ENCODE data around the gene PPP1R16B. TPM values are rescaled to one million over a fixed set of nuclear protein-coding genes. Genes with fewer than 3 reads are reported as not detected.

Gene PPP1R16B
- total and polyA plus RNA-seq, 10 of the 15 experiments (the other 5 are each of a cell fraction or from before 2014, with no cell fraction given): 13.4 to 90.2 (median 66.7) TPM

- Histone ChIP-seq H3K4me1 (ENCODE audit: control insufficient read depth, insufficient read depth, low read length) (peaks cover 63% of the 10 kb centered on the region), H3K4me3 (peak overlapping the region; percentile 39; the same call in 1 of the 2 replicates), H3K79me2 (ENCODE audit: control insufficient read depth, insufficient read depth, low read length) (peaks cover 76% of the 10 kb centered on the region), H3K36me3 (ENCODE audit: control insufficient read depth in 2 of 2, insufficient read depth in 2 of 2, low read length in 1 of 2) (peaks cover 21 to 25% of the 10 kb centered on the region in 2 experiments), H3K9ac (ENCODE audit: control insufficient read depth, insufficient read depth, low read length) (no peak overlapping the region), H2AFZ (ENCODE audit: control insufficient read depth, low read depth, low read length) (no peak overlapping the region), H3K27me3 (replicated peaks in 1 of 2; ENCODE audit: control insufficient read depth in 2 of 2, insufficient read depth in 2 of 2, low read length in 1 of 2) (no peaks in the 10 kb centered on the region), H3K4me2 (ENCODE audit: control insufficient read depth, insufficient read depth) (peak overlapping the region; percentile 61), H4K20me1 (ENCODE audit: control insufficient read depth, insufficient read depth) (no peaks in the 10 kb centered on the region), H3K27ac (ENCODE audit: control insufficient read depth, insufficient read depth) (peak overlapping the region; percentile 91), H3K9me3 (replicated peaks; ENCODE audit: control insufficient read depth, insufficient read depth, low read length) (no peaks in the 10 kb centered on the region; the same call in 1 of the 3 replicates)
- ChIA-PET CTCF (interaction anchor here (1.3 to 9.6 kb wide), 6 partner anchors 18 to 51 kb away, joined by 3 to 160 read pairs (median 30); partner anchors contain the start of gene PPP1R16B), SMC1A (ENCODE audit: uncharacterized antibody, unreplicated experiment) (interaction anchor here (5.2 to 13.8 kb wide), 4 partner anchors 17 to 50 kb away, joined by 49 to 187 read pairs (median 131); partner anchors contain the start of gene PPP1R16B), POLR2A (interaction anchor here (1.1 to 6.2 kb wide), 6 partner anchors 17 to 34 kb away, joined by 3 to 93 read pairs (median 34); partner anchors contain the start of gene PPP1R16B), RAD21 (ENCODE audit: unreplicated experiment) (interaction anchor here (1.0 to 5.6 kb wide), 6 partner anchors 7 to 51 kb away, joined by 3 to 120 read pairs (median 46); partner anchors contain the start of gene PPP1R16B)
- intact Hi-C loops (cut with micrococcal nuclease; ENCODE audit: unreplicated experiment) (no loop called here), in situ Hi-C loops (cut with MboI) (no loop called here)
- BruUV-seq (replicated peaks): no TSS peak
- 45% methylated on average over 2 of the region's 2 CpGs for WGBS (ENCODE audit: insufficient coverage, insufficient replicate concordance, low lambda C conversion rate, missing lambda C conversion rate)
- ATAC-seq (no peak), DNase-seq (ENCODE audit: low read depth, low spot score) (no peak), FAIRE-seq (no peak)
- TF ChIP-seq TCF12 (IDR thresholded peaks at IDR 0.05; ENCODE audit: low read depth, low read length) (no peak), EZH2 (IDR thresholded peaks at IDR 0.05; ENCODE audit: borderline replicate concordance, control insufficient read depth, low read depth, low read length) (no peak), IKZF1 (conservative IDR thresholded peaks at IDR 0.05) (no peak), ATF7 (IDR thresholded peaks at IDR 0.05; ENCODE audit: low read depth) (no peak), SUZ12 (IDR thresholded peaks at IDR 0.05; ENCODE audit: unreplicated experiment) (no peak), SUPT20H (IDR thresholded peaks at IDR 0.05; ENCODE audit: borderline replicate concordance, control insufficient read depth, low read depth, low read length) (no peak), ATF3 (IDR thresholded peaks at IDR 0.05; ENCODE audit: borderline replicate concordance, extremely low read depth, low read depth, low read length) (no peak), NFXL1 (IDR thresholded peaks at IDR 0.05; ENCODE audit: borderline replicate concordance) (no peak), ZNF217 (IDR thresholded peaks at IDR 0.05) (no peak), RBBP5 (conservative IDR thresholded peaks at IDR 0.05) (no peak), MTA3 (IDR thresholded peaks at IDR 0.05; ENCODE audit: borderline replicate concordance, low read length) (no peak), MEF2A (IDR thresholded peaks at IDR 0.05; ENCODE audit: insufficient read depth, low read depth, low read length) (no peak), NKRF (conservative IDR thresholded peaks at IDR 0.05) (no peak), CBFB (IDR thresholded peaks at IDR 0.05; ENCODE audit: low read depth) (no peak), ZBED1 (IDR thresholded peaks at IDR 0.05; ENCODE audit: borderline replicate concordance) (no peak), SP1 (IDR thresholded peaks at IDR 0.05; ENCODE audit: low read depth, low read length) (no peak), ZNF592 (IDR thresholded peaks at IDR 0.05) (no peak), ETV6 (conservative IDR thresholded peaks at IDR 0.05 in 1 of 2, IDR thresholded peaks at IDR 0.05 in 1 of 2; ENCODE audit: borderline replicate concordance in 1 of 2, low read depth in 1 of 2) (no peak), CEBPB (IDR thresholded peaks at IDR 0.05; ENCODE audit: borderline replicate concordance in 1 of 2, low read depth in 2 of 2, low read length in 2 of 2) (no peak)
These were observed 36.1 kb downstream of the PPP1R16B start for GRCh38 chr20:38841570-38841969.

Data from GM12878 (cell line).